ENCODE data around the gene TRUB2. TPM values are rescaled to one million over a fixed set of nuclear protein-coding genes. Genes with fewer than 3 reads are reported as not detected.
"Not testable (repeated sequence)": the region's sequence is repeated elsewhere in the genome, so short reads cannot be mapped to it uniquely, and the experiment has no call there.

Gene TRUB2
- total and polyA plus RNA-seq, 3 experiments from 2014 or later, result 23.6 to 50.4 (median 48.8) TPM

DNA sequence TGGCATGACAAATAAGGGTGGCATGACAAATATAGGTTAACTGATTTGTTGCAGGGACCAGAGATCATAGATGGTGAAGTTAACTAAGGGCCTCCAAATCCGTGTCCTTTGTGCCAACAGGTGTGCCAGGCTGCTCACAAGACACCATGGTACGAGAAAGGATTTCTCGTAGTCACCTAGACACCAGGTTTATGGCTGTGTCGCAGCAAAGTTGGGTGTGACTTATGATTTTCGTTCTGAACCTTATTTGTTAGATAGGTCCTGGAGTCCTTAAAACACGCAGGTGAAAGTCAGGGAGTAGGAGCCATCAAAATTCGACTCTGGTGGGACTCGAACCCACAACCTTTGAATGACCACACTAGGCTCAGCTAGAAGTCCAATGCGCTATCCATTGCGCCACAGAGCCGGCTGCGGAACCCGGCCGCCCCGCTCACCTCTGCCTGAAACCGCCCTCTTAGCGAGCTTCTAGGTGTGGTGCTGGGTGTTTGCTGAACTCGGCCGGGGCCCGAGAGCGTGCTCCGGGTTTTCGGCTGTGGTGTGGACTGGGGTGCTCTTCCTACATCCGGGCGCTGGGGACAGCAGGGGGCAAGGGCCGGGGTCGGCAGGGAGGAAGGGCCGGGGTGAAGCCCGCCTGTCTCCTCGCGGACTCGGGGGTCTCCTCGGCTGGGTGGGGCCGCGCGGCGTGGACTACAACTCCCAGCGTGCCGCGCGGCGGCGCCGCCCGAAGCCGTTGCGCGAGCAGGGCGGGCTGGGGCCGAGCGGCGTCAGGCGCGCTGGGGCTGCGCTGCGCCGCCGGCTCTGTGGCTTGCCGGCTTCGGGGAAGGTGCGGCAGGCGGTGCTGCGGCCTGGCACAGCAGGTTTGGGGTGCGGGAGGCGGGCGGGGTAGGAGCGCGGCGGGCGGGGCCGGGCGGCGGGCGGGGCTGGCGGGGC is 17.8 kb upstream of the TRUB2 start, which contains the start of gene SLC27A4:
Gene SLC27A4, plus strand, starts transcription at position 767 of the 930 bp plus-strand sequence. CDS start 2,606 bp downstream, outside the sequence.
- H3K9me3 Mint-ChIP-seq, result no peaks in the 10 kb centered on the region
- Histone ChIP-seq H3K27me3 (ENCODE audit: insufficient read depth, low read length, poor library complexity, severe bottlenecking) (no peaks in the 10 kb centered on the region), H3K9me3 (ENCODE audit: low read length) (no peaks in the 10 kb centered on the region), H3K27ac (ENCODE audit: low read depth, low read length) (peak within 1 kb of the TSS; percentile 59), H3K4me1 (ENCODE audit: insufficient read depth, low read length) (peaks cover 13% of the 10 kb centered on the region), H3K4me3 (ENCODE audit: low read length) (peak within 1 kb of the TSS; percentile 75), H3K36me3 (ENCODE audit: insufficient read depth, low read length) (peaks cover 7% of the 10 kb centered on the region)
- peak within 1 kb of the TSS; percentile 81 to 99 (median 92) for H3K4me3 Mint-ChIP-seq
- ChIA-PET CTCF (interaction anchor here (1.0 to 2.0 kb wide), 4 partner anchors 9 to 44 kb away, joined by 4 to 5 read pairs (median 4); no protein-coding TSS in a partner anchor), POLR2A (no interaction called here)
- H3K27ac Mint-ChIP-seq, result peak within 1 kb of the TSS; percentile 86 to 98 (median 94)
- peaks cover 6 to 13% (median 12%) of the 10 kb centered on the region in 3 donors for H3K4me1 Mint-ChIP-seq
- DNase-seq, result peak; percentile 76 to 86 (median 81)
- no peaks in the 10 kb centered on the region for H3K27me3 Mint-ChIP-seq
- peaks cover 0 to 24% (median 0%) of the 10 kb centered on the region in 3 donors for H3K36me3 Mint-ChIP-seq

- H3K4me3 Mint-ChIP-seq, result peak overlapping the region in 5 of 7 donors; percentile 16 to 99 (median 81)
- H3K4me1 Mint-ChIP-seq, result peaks cover 6 to 13% (median 12%) of the 10 kb centered on the region in 3 donors
- CTCF ChIA-PET, result interaction anchor here (1.3 to 2.0 kb wide), 3 partner anchors 14 to 43 kb away, joined by 4 to 5 read pairs (median 5); no protein-coding TSS in a partner anchor
- H3K36me3 Mint-ChIP-seq, result peaks cover 0 to 15% (median 0%) of the 10 kb centered on the region in 3 donors
- not testable (repeated sequence) for H3K9me3 Mint-ChIP-seq; H3K27me3 ChIP-seq (ENCODE audit: insufficient read depth, low read length, poor library complexity, severe bottlenecking); H3K4me3 ChIP-seq (ENCODE audit: low read length); H3K27ac ChIP-seq (ENCODE audit: low read depth, low read length); DNase-seq; H3K9me3 ChIP-seq (ENCODE audit: low read length); H3K36me3 ChIP-seq (ENCODE audit: insufficient read depth, low read length); H3K27me3 Mint-ChIP-seq
- POLR2A ChIA-PET, result interaction anchor here (0.7 to 0.8 kb wide), 2 partner anchors 213 to 215 kb away, joined by 4 read pairs; partner anchors contain the start of gene SPTAN1
- peak overlapping the region in 3 of 8 donors; percentile 38 to 58 (median 39) for H3K27ac Mint-ChIP-seq
- H3K4me1 ChIP-seq (ENCODE audit: insufficient read depth, low read length), result peaks cover 13% of the 10 kb centered on the region
Observed at GRCh38 chr9:128338852-128339614, 16.8 kb upstream of the TRUB2 start.

DNA sequence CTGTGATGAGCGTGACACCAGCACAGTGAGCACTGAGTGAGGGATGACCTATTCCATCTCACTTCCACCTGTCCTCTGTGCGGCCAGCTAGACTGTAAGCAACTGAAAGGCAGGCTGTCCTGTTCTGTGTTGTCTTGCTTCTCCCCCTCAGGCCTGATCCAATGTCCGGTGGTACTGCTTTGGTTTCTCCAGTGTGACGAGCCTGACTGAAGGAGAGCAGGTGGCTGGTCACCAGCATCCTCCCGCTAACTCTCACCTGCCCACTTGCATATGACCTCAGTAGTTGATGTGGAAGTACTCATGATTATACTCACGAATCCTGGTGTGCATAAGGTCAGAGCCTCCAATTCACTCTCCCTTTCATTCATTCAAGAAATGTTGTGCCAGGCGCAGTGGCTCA is 15.7 kb upstream of the TRUB2 start:
- Histone ChIP-seq H3K36me3 (ENCODE audit: insufficient read depth, low read length) (no peaks in the 10 kb centered on the region), H3K27me3 (ENCODE audit: insufficient read depth, low read length, poor library complexity, severe bottlenecking) (no peaks in the 10 kb centered on the region), H3K4me1 (ENCODE audit: insufficient read depth, low read length) (peaks cover 13% of the 10 kb centered on the region), H3K4me3 (ENCODE audit: low read length) (no peak overlapping the region), H3K27ac (ENCODE audit: low read depth, low read length) (no peak overlapping the region), H3K9me3 (ENCODE audit: low read length) (no peaks in the 10 kb centered on the region)
- Mint-ChIP-seq H3K4me3 (no peak overlapping the region), H3K27me3 (no peaks in the 10 kb centered on the region), H3K4me1 (peaks cover 6 to 13% (median 12%) of the 10 kb centered on the region in 3 donors), H3K36me3 (peaks cover 0 to 16% (median 3%) of the 10 kb centered on the region in 3 donors), H3K27ac (peak overlapping the region in 1 of 8 donors; percentile 29), H3K9me3 (no peaks in the 10 kb centered on the region)
- DNase-seq, result no peak
- ChIA-PET POLR2A (interaction anchor here (0.6 kb wide), 1 partner anchor 345 kb away, joined by 3 read pairs; no protein-coding TSS in a partner anchor), CTCF (no interaction called here)

GRCh38 chr9:128335914-128336313 is 13.7 kb upstream of the TRUB2 start:
- H3K4me1 Mint-ChIP-seq, result peaks cover 0 to 7% (median 6%) of the 10 kb centered on the region in 3 donors
- Histone ChIP-seq H3K27ac (ENCODE audit: low read depth, low read length) (no peak overlapping the region), H3K27me3 (ENCODE audit: insufficient read depth, low read length, poor library complexity, severe bottlenecking) (no peaks in the 10 kb centered on the region), H3K36me3 (ENCODE audit: insufficient read depth, low read length) (no peaks in the 10 kb centered on the region), H3K9me3 (ENCODE audit: low read length) (no peaks in the 10 kb centered on the region), H3K4me3 (ENCODE audit: low read length) (no peak overlapping the region), H3K4me1 (ENCODE audit: insufficient read depth, low read length) (peaks cover 8% of the 10 kb centered on the region)
- DNase-seq, result no peak
- H3K36me3 Mint-ChIP-seq, result peaks cover 0 to 26% (median 3%) of the 10 kb centered on the region in 3 donors
- no peaks in the 10 kb centered on the region for H3K27me3 Mint-ChIP-seq
- H3K9me3 Mint-ChIP-seq, result no peaks in the 10 kb centered on the region
- no peak overlapping the region for H3K27ac Mint-ChIP-seq
- ChIA-PET CTCF (no interaction called here), POLR2A (interaction anchor here (0.6 kb wide), 1 partner anchor 146 kb away, joined by 8 read pairs; no protein-coding TSS in a partner anchor)
- H3K4me3 Mint-ChIP-seq, result peak overlapping the region in 1 of 7 donors; percentile 43

DNA sequence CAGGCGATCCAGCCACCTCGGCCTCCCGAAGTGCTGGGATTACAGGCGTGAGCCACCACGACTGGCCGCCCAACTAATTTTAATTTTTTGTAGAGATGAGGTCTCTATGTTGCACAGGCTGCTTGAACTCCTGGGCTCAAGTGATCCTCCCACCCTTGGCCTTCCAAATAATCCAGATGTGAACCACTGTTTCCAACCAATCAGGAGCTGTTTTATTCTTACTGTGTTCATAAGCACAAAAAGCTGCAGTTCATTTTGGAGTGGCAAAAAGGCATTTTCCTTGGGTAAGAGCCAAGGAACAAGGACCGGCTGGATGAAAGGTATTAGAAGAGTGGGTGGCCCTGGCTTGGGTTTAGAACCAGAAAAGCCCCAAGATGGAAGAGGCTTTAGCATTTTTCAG is 12.9 kb upstream of the TRUB2 start:
- no peak overlapping the region for H3K27ac Mint-ChIP-seq
- H3K4me3 Mint-ChIP-seq, result peak overlapping the region in 1 of 7 donors; percentile 43
- H3K9me3 Mint-ChIP-seq, result no peaks in the 10 kb centered on the region
- ChIA-PET CTCF (no interaction called here), POLR2A (no interaction called here)
- no peak overlapping the region for H3K4me3 ChIP-seq (ENCODE audit: low read length)
- H3K36me3 ChIP-seq (ENCODE audit: insufficient read depth, low read length), result no peaks in the 10 kb centered on the region
- H3K4me1 Mint-ChIP-seq, result peaks cover 0 to 6% (median 6%) of the 10 kb centered on the region in 3 donors
- no peaks in the 10 kb centered on the region for H3K9me3 ChIP-seq (ENCODE audit: low read length)
- H3K27me3 Mint-ChIP-seq, result no peaks in the 10 kb centered on the region
- DNase-seq, result no peak
- peaks cover 0 to 26% (median 3%) of the 10 kb centered on the region in 3 donors for H3K36me3 Mint-ChIP-seq
- peaks cover 5% of the 10 kb centered on the region for H3K4me1 ChIP-seq (ENCODE audit: insufficient read depth, low read length)
- H3K27ac ChIP-seq (ENCODE audit: low read depth, low read length), result no peak overlapping the region
- H3K27me3 ChIP-seq (ENCODE audit: insufficient read depth, low read length, poor library complexity, severe bottlenecking), result no peaks in the 10 kb centered on the region

DNA sequence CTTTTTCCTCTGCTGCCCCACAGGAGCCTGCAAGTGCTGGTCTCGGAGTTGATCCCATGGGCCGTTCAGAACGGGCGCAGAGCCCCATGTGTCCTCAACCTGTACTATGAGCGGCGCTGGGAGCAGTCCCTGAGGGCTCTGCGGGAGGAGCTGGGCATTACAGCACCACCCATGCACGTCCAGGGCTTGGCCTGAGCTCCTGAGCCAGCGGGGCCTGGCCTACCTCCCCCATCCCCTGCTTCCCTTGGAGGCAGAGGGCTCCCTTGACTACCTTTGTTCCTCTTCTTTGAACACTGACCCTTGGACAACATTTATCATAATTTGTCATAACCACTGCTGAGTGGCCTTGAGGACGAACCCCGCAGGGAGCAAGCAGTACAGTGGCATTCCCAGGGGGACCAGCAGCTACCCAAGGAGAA is 11.2 kb upstream of the TRUB2 start:
- no peaks in the 10 kb centered on the region for H3K27me3 Mint-ChIP-seq
- H3K36me3 Mint-ChIP-seq, result peaks cover 0 to 34% (median 5%) of the 10 kb centered on the region in 3 donors
- Histone ChIP-seq H3K27ac (ENCODE audit: low read depth, low read length) (no peak overlapping the region), H3K9me3 (ENCODE audit: low read length) (no peaks in the 10 kb centered on the region), H3K4me1 (ENCODE audit: insufficient read depth, low read length) (no peaks in the 10 kb centered on the region), H3K27me3 (ENCODE audit: insufficient read depth, low read length, poor library complexity, severe bottlenecking) (no peaks in the 10 kb centered on the region), H3K4me3 (ENCODE audit: low read length) (no peak overlapping the region), H3K36me3 (ENCODE audit: insufficient read depth, low read length) (no peaks in the 10 kb centered on the region)
- H3K4me1 Mint-ChIP-seq, result no peaks in the 10 kb centered on the region
- no peaks in the 10 kb centered on the region for H3K9me3 Mint-ChIP-seq
- H3K4me3 Mint-ChIP-seq, result no peak overlapping the region
- no peak overlapping the region for H3K27ac Mint-ChIP-seq
- ChIA-PET CTCF (interaction anchor here (2.3 kb wide), 1 partner anchor 8 kb away, joined by 6 read pairs; no protein-coding TSS in a partner anchor), POLR2A (interaction anchor here (0.5 kb wide), 1 partner anchor 21 kb away, joined by 3 read pairs; no protein-coding TSS in a partner anchor)
- DNase-seq, result no peak

- no peak for DNase-seq
- Histone ChIP-seq H3K9me3 (ENCODE audit: low read length) (no peaks in the 10 kb centered on the region), H3K27ac (ENCODE audit: low read depth, low read length) (no peak overlapping the region), H3K4me1 (ENCODE audit: insufficient read depth, low read length) (peaks cover 29% of the 10 kb centered on the region), H3K36me3 (ENCODE audit: insufficient read depth, low read length) (peaks cover 17% of the 10 kb centered on the region), H3K4me3 (ENCODE audit: low read length) (no peak overlapping the region), H3K27me3 (ENCODE audit: insufficient read depth, low read length, poor library complexity, severe bottlenecking) (no peaks in the 10 kb centered on the region)
- peaks cover 29 to 44% (median 34%) of the 10 kb centered on the region in 3 donors for H3K4me1 Mint-ChIP-seq
- H3K4me3 Mint-ChIP-seq, result peak overlapping the region in 3 of 7 donors; percentile 32 to 93 (median 46)
- CTCF ChIA-PET, result no interaction called here
- peaks cover 0 to 51% (median 3%) of the 10 kb centered on the region in 3 donors for H3K36me3 Mint-ChIP-seq
- no peaks in the 10 kb centered on the region for H3K27me3 Mint-ChIP-seq
- no peaks in the 10 kb centered on the region for H3K9me3 Mint-ChIP-seq
- POLR2A ChIA-PET, result no interaction called here
- H3K27ac Mint-ChIP-seq, result peak overlapping the region in 1 of 8 donors; percentile 58
Observed at GRCh38 chr9:128325629-128326028, 3.4 kb upstream of the TRUB2 start.

All from CD8-positive, alpha-beta memory T cell (primary cell).